GM19023 (cell line): Measurements from ENCODE around the gene SH3RF3.

ENCODE experiments used
- ATAC-seq: cut with Tn5 transposase; IDR thresholded peaks from one replicate; pipeline ENCODE4 v1.9.1; 2021; ENCODE audit warnings: mild to moderate bottlenecking, moderate library complexity; ENCODE audit not compliant: unreplicated experiment

SH3RF3 gene

GRCh38 chr2:109300582-109300981 is 171.6 kb downstream of the SH3RF3 start:
- ATAC-seq = no peak

- no peak for ATAC-seq
Measured at GRCh38 chr2:109301746-109302145, 172.7 kb downstream of the SH3RF3 start.

GRCh38 chr2:109302319-109302718 is 173.3 kb downstream of the SH3RF3 start:
- no peak for ATAC-seq

GRCh38 chr2:109304242-109304641 is 175.2 kb downstream of the SH3RF3 start:
- no peak for ATAC-seq

- no peak for ATAC-seq
Measured at GRCh38 chr2:109304731-109305470, 175.9 kb downstream of the SH3RF3 start.

- no peak for ATAC-seq
Measured at GRCh38 chr2:109305490-109306167, 176.6 kb downstream of the SH3RF3 start.

- ATAC-seq = no peak
Measured at GRCh38 chr2:109306190-109306589, 177.2 kb downstream of the SH3RF3 start.

- ATAC-seq = no peak
Measured at GRCh38 chr2:109311771-109312170, 182.8 kb downstream of the SH3RF3 start.

GRCh38 chr2:109312902-109313301 is 183.9 kb downstream of the SH3RF3 start:
- no peak for ATAC-seq

- no peak for ATAC-seq
Measured at GRCh38 chr2:109313343-109313742, 184.3 kb downstream of the SH3RF3 start.

- ATAC-seq = no peak
Measured at GRCh38 chr2:109316091-109316490, 187.1 kb downstream of the SH3RF3 start.

- ATAC-seq = no peak
Measured at GRCh38 chr2:109317471-109318095, 188.6 kb downstream of the SH3RF3 start.

GRCh38 chr2:109318150-109318948 is 189.3 kb downstream of the SH3RF3 start:
- ATAC-seq = no peak

- no peak for ATAC-seq
Measured at GRCh38 chr2:109318949-109319342, 189.9 kb downstream of the SH3RF3 start.

- ATAC-seq = no peak
Measured at GRCh38 chr2:109320195-109320922, 191.4 kb downstream of the SH3RF3 start.

GRCh38 chr2:109321570-109321969 is 192.6 kb downstream of the SH3RF3 start:
- ATAC-seq = no peak

- ATAC-seq = no peak
Measured at GRCh38 chr2:109322111-109322510, 193.1 kb downstream of the SH3RF3 start.

GRCh38 chr2:109322641-109323040 is 193.6 kb downstream of the SH3RF3 start:
- no peak for ATAC-seq

- ATAC-seq = no peak
Measured at GRCh38 chr2:109324861-109325260, 195.9 kb downstream of the SH3RF3 start.

GRCh38 chr2:109325570-109325969 is 196.6 kb downstream of the SH3RF3 start:
- ATAC-seq = no peak

- ATAC-seq = no peak
Measured at GRCh38 chr2:109326306-109326705, 197.3 kb downstream of the SH3RF3 start.
